DOHH2 (cell line): ENCODE measurements around the gene MMRN2.

Experiments
- H3F3A ChIP-seq: fragments of 200-600 bp; sonication (generic), shearing (Covaris generic); 2 replicates; pipeline ENCODE4 v1.6.0; 2016; ENCODE audit warnings: antibody characterized with exemption, mild to moderate bottlenecking; ENCODE audit not compliant: control insufficient read depth, insufficient read depth
- H3K27ac ChIP-seq: fragments of 200-600 bp; sonication (generic); 2 replicates; pipeline ENCODE4 v1.5.1; 2014; ENCODE audit warnings: low read depth, mild to moderate bottlenecking, low read length, moderate library complexity
- H3K27me3 ChIP-seq: fragments of 200-600 bp; sonication (generic); 2 replicates; pipeline ENCODE4 v1.6.1; 2014; ENCODE audit warnings: mild to moderate bottlenecking, low read length, mixed read lengths; ENCODE audit not compliant: control insufficient read depth
- H3K36me3 ChIP-seq: fragments of 200-600 bp; sonication (generic); 2 replicates; pipeline ENCODE4 v1.6.1; 2014; ENCODE audit warnings: mild to moderate bottlenecking, low read length, moderate library complexity, mixed read lengths; ENCODE audit not compliant: control insufficient read depth
- H3K4me1 ChIP-seq: fragments of 200-600 bp; sonication (generic); 2 replicates; pipeline ENCODE4 v1.6.1; 2014; ENCODE audit warnings: mild to moderate bottlenecking, low read length, mixed read lengths; ENCODE audit not compliant: control insufficient read depth
- H3K4me2 ChIP-seq: fragments of 200-600 bp; sonication (generic); 2 replicates; pipeline ENCODE4 v1.6.0; 2014; ENCODE audit warnings: mild to moderate bottlenecking, low read length, moderate library complexity
- H3K4me3 ChIP-seq: fragments of 200-600 bp; sonication (generic); 2 replicates; pipeline ENCODE4 v1.5.1; 2014; ENCODE audit warnings: mild to moderate bottlenecking, low read length, mixed read lengths
- H3K79me2 ChIP-seq: fragments of 200-600 bp; sonication (generic); 2 replicates; pipeline ENCODE4 v1.6.1; 2014; ENCODE audit warnings: mild to moderate bottlenecking, low read length, mixed read lengths; ENCODE audit not compliant: control insufficient read depth
- H3K9me2 ChIP-seq: fragments of 200-600 bp; sonication (generic); replicated peaks from 2 replicates; pipeline ENCODE4 v1.6.1; 2014; ENCODE audit warnings: mild to moderate bottlenecking, low read length, mixed read lengths; ENCODE audit not compliant: control insufficient read depth
- H3K9me3 ChIP-seq: fragments of 200-600 bp; sonication (generic); 2 replicates; pipeline ENCODE4 v1.6.1; 2014; ENCODE audit warnings: antibody characterized with exemption, low read length, mixed read lengths; ENCODE audit not compliant: control insufficient read depth, insufficient read depth
- H4K20me1 ChIP-seq: fragments of 200-600 bp; sonication (generic); 2 replicates; pipeline ENCODE4 v1.6.0; 2014; ENCODE audit warnings: low read depth, mild to moderate bottlenecking, antibody characterized with exemption, low read length, moderate library complexity; ENCODE audit not compliant: control insufficient read depth, insufficient read depth
- EZH2phosphoT487 ChIP-seq: fragments of 200-600 bp; sonication (generic); IDR thresholded peaks from 2 replicates; pipeline ENCODE4 v1.6.1; 2017; ENCODE audit warnings: borderline replicate concordance, mild to moderate bottlenecking, antibody characterized with exemption, low read length, moderate library complexity, mixed read lengths
- TF ChIP-seq, protein P1 (sequence below): fragments of 200-600 bp; sonication (generic); IDR thresholded peaks from one replicate; pipeline ENCODE4 v1.5.1; 2014; ENCODE audit warnings: antibody characterized with exemption, mild to moderate bottlenecking, low read depth, low read length; ENCODE audit not compliant: poor library complexity, severe bottlenecking

MMRN2 gene

DNA sequence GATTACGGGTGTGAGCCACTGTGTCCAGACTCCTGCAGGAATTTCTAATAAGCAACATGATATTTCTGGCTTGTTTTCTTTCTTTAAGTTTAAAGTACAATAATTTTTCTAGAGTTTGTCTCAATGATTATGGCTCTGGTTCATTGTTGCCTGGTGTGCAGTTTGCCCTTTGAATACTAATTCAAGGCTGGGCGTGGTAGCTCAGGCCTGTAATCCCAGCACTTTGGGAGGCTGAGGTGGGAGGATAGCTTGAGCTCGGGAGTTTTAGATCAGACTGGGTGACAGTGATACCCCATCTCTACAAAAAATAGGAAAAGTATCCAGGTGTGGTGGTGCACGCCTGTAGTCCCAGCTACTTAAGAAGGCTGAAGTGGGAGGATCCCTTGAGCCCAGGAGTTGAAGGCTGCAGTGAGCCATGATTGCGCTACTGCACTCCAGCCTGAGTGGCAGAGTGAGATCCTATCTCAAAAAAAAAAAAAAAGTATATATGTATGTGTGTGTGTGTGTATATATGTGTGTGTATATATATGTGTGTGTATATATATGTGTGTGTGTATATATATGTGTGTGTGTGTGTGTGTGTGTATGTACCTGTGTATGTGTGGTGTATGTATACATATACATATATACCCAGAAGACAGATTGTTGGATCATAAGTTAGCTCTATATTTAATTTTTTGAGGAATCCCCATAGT lies 19.1 kb upstream of the MMRN2 start:
- Histone ChIP-seq H3K27me3 (peaks cover 7% of the 10 kb centered on the region), H3K4me3 (no peak overlapping the region), H3K4me2 (no peak overlapping the region)

GRCh38 chr10:86974484-86974883 lies 17.1 kb upstream of the MMRN2 start:
- Histone ChIP-seq H3K27me3 (peaks cover 18% of the 10 kb centered on the region), H3K79me2 (no peaks in the 10 kb centered on the region), H3K36me3 (no peaks in the 10 kb centered on the region), H3K4me3 (no peak overlapping the region), H3K9me2 (no peaks in the 10 kb centered on the region), H3K4me1 (peaks cover 13% of the 10 kb centered on the region), H4K20me1 (no peaks in the 10 kb centered on the region), H3K9me3 (no peaks in the 10 kb centered on the region), H3K4me2 (no peak overlapping the region), H3F3A (no peaks in the 10 kb centered on the region), H3K27ac (no peak overlapping the region)
- TF ChIP-seq, protein P1, sequence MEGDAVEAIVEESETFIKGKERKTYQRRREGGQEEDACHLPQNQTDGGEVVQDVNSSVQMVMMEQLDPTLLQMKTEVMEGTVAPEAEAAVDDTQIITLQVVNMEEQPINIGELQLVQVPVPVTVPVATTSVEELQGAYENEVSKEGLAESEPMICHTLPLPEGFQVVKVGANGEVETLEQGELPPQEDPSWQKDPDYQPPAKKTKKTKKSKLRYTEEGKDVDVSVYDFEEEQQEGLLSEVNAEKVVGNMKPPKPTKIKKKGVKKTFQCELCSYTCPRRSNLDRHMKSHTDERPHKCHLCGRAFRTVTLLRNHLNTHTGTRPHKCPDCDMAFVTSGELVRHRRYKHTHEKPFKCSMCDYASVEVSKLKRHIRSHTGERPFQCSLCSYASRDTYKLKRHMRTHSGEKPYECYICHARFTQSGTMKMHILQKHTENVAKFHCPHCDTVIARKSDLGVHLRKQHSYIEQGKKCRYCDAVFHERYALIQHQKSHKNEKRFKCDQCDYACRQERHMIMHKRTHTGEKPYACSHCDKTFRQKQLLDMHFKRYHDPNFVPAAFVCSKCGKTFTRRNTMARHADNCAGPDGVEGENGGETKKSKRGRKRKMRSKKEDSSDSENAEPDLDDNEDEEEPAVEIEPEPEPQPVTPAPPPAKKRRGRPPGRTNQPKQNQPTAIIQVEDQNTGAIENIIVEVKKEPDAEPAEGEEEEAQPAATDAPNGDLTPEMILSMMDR, result no peak
- TF ChIP-seq EZH2phosphoT487, result no peak

More for the DNA sequence above, 19.1 kb upstream of the MMRN2 start:
- no peaks in the 10 kb centered on the region for H3K79me2 ChIP-seq
- H3K27ac ChIP-seq, result no peak overlapping the region
- no peaks in the 10 kb centered on the region for H3F3A ChIP-seq
- H4K20me1 ChIP-seq, result no peaks in the 10 kb centered on the region
- TF ChIP-seq EZH2phosphoT487, result no peak
- TF ChIP-seq, protein P1, result no peak
- no peaks in the 10 kb centered on the region for H3K36me3 ChIP-seq
- H3K9me2 ChIP-seq, result no peaks in the 10 kb centered on the region
- peaks cover 2% of the 10 kb centered on the region for H3K4me1 ChIP-seq
- no peaks in the 10 kb centered on the region for H3K9me3 ChIP-seq

DNA sequence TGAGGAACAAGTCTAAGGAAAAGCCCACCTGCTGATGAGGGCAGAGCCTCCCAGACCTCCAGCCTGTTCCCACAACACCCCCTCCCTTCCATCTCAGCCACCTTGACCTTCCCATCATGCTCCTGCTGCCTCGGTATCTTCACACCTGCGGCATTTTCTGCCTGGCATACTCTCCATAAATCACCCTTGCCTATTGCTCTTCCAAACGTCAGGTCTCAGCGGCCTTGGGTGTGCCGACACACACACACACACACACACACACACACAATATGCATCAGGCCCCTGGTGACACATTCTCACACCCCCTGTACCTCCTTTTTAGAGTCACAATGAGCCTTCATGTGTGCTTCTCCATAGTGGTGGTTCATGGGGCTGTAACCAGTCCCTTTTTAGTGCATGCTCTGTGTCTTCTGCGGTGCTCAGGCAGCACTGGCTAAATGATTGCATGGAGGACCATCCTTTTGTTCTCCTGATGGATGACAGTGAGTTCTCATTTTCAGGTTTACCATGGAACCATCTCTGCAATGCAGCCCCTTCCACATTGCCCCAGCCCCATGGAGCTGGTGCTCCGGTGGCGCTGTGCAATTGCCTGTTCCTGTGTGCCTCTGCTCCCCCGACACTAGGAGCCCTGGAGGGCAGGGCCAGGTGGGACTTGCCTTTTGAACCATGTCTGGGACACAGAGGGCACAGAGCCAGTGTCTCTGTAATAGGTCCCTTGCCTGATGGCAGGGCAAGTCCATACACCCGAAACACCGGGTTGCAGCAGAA lies 15.4 kb upstream of the MMRN2 start:
- no peaks in the 10 kb centered on the region for H4K20me1 ChIP-seq
- H3K9me3 ChIP-seq, result no peaks in the 10 kb centered on the region
- H3K4me3 ChIP-seq, result no peak overlapping the region
- H3K27ac ChIP-seq, result no peak overlapping the region
- no peaks in the 10 kb centered on the region for H3K79me2 ChIP-seq
- peaks cover 18% of the 10 kb centered on the region for H3K27me3 ChIP-seq
- H3K36me3 ChIP-seq, result no peaks in the 10 kb centered on the region
- no peak for TF ChIP-seq EZH2phosphoT487
- TF ChIP-seq, protein P1, result no peak
- no peaks in the 10 kb centered on the region for H3K9me2 ChIP-seq
- H3K4me2 ChIP-seq, result no peak overlapping the region
- no peaks in the 10 kb centered on the region for H3F3A ChIP-seq
- H3K4me1 ChIP-seq, result peaks cover 13% of the 10 kb centered on the region
